SW480 (cell line): ENCODE data around the gene COL6A2.

ENCODE experiments used
- DNase-seq: peaks from one replicate; pipeline ENCODE4 v3.0.0-alpha.2; 2016; ENCODE audit warnings: low spot score

The COL6A2 gene

GRCh38 chr21:46114963-46115362 lies 17.1 kb downstream of the COL6A2 start:
- DNase-seq: no peak

GRCh38 chr21:46115441-46116188 lies 17.7 kb downstream of the COL6A2 start:
- DNase-seq: no peak

DNA sequence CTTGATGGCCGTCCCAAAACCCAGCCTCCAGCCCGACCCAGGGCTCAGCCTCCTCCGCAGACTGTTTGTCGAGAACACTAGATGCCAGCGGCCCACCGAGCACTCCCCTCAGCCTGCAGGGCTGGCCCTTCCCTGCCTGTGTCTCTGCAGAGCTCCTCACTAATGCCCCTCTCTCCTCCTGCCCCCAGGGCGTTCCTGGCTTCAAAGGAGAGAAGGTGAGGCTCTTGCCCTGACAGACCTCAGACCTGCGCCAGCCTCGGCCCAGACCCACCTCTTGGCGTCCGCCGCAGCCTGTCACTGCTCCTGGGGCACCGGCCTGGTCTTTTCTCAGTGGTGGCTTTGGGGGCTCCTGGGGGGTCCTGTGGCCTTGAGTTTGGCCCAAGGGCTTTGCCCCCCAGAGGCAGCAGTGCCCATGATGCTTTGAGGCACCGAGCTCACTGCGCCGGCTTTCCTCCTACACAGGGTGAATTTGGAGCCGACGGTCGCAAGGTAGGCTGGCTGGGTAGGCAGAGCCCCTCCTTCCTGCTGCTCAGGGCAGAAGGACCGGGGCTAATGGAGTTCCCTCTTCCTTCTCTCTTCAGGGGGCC lies 18.4 kb downstream of the COL6A2 start:
- no peak for DNase-seq

DNA sequence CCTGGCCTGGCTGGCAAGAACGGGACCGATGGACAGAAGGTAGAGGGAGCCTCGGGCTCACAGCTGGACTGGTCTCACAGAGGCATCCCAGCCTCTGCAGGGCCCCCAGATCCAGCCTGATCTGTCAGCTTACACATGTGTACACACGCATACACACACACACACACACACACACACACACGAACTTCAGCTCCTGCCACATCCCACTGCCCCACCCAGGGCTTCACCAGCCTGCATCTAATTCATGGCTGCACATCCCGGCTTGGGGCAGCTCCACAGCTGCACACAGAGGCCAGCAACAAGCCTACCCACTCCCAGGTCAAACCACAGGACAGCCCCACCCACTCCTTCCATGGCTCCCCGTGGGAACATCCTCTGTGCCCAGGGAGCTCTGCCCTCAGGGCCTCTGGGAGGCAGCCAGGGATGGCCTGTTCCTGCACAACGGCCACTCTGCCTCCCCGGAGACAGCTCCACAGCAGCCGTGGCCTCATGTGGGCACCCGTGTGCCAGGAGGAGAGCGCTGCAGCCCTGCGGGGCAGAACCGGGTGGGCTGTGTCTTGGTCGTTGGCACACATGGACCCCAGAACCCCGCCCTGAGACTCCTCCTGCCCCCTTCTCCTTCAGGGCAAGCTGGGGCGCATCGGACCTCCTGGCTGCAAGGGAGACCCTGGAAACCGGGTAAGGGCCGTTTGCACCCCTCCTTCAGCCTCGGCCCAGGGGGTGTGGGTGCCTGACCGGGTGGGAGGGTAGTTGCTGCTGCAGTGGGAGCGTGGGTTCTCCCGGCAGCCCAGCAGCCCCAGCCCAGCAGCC lies 19.1 kb downstream of the COL6A2 start:
- peak; percentile 62 for DNase-seq

GRCh38 chr21:46117586-46118315 lies 19.8 kb downstream of the COL6A2 start:
- DNase-seq: no peak

DNA sequence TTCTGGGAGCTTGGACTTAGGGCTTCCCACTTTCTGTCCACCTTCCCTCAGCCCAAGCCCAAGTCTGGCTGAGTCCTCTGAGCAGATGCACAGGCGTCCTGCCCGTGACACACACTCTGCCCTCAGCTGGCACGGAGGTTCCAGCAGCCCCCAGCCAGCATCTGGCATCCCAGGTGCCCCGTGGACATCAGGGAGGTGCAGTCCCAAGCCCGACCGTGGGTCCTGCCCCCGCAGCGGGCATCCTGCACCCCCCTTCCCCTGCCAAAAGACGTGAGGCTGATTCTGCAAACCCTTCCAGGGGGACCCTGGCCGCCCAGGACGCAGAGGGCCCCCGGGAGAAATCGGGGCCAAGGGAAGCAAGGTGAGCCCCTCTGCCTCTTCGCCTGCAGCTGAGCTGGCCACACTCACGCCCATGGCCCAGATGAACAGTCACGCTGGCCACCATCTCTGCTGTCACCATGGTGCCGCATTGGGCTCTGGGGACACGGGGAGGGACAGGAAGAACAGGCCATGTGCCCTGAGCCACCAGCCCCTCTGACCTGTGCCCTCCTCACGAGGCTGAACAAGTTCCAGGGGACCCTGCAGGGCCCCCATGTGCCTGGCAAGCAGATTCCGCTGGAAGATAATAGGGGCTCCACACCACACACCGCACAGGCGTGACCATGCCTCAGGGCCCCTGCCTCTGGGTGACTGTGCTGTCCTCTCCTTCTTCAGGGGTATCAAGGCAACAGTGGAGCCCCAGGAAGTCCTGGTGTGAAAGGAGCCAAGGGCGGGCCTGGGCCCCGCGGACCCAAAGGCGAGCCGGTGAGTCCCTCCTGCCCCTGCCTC lies 20.6 kb downstream of the COL6A2 start:
- no peak for DNase-seq

DNA sequence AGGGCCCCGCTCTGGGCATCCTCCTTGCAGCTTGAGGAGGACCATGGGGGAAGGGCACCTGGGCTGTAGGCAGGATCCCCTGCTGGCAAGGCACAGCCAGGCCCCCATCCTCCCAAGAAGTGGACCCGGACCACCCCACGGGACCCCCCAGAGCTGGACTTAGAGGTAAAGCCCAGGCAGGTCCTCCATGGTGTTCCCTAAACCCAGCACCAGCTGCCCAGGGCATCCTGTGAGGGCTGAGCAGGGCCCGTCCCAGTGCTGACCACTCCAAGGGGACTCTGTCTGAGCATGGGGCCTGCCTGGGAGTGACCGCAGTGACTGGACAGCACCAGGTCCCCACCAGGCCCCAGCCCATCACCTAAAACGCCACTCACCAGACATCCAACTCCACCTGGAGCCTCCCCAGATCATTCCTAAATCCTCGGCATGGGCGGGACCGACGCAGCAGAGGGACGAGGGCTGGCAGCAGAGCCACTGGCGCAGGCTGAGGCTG lies 21.3 kb downstream of the COL6A2 start:
- DNase-seq: no peak

DNA sequence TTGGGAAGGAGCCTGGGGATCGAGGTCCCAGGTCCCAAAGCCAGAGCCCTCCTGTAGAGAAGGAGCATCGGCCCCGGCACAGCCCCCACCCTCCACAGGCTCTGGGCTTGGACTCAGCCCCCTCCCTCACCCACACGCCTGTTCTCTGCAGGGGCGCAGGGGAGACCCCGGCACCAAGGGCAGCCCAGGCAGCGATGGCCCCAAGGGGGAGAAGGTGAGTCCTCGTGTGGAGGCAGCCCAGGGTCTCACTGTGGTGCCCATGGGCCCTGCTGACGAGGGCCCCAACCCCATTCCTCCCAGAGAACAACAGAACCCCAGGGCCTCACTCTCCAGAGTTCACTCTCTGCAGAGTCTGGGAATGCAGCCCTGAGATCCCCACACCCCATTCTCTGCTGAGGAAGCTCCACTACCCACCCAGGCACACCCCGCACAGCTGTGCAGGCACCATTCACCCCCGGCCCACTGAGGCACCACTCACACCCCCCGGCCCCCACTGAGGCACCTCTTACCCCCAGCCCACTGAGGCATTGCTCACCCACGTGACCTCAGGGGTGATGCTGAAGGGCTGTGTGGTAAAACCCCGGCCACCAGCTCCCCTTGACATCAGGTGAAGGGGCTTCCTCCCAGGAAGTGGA lies 21.8 kb downstream of the COL6A2 start:
- no peak for DNase-seq

DNA sequence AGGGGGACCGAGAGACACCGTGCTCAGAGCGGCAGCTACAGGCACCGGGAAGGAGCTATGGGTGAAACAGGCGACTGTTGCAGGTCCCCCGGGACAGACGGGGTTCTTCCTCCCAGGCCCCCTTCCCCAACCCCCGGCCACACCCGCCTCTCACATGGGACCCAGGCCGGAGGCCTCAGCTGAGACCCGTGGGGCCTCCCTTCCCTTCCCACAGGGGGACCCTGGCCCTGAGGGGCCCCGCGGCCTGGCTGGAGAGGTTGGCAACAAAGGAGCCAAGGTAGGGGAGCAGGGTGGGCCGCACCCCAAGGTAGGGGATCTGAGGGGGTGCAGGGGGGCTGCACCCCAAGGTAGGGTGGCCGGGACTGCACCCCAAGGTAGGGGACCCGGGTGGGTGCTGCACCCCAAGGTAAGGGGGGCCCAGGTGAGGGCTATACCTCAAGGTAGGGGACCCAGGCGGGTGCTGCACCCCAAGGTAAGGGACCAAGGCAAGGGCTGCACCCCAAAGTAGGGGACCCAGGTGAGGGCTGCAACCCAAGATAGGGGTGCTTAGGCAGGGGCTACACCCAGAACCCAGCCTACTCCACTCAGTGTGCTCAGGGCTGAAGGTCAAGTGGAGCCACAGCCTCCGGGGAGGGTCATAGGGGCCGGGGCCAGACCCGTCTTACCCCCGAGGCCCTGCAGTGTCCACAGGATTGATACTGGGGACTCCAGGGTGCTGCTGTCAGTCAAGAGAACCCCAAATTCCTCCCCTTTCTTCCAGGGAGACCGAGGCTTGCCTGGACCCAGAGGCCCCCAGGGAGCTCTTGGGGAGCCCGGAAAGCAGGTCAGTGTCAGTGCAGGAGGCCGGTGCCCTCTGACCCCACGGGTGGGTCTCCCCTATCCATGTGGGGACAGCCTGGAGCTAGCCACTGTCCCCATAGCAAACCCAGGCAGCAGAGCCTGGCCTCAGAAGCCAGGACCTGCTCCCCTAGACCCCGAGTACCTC lies 22.7 kb downstream of the COL6A2 start:
- no peak for DNase-seq

DNA sequence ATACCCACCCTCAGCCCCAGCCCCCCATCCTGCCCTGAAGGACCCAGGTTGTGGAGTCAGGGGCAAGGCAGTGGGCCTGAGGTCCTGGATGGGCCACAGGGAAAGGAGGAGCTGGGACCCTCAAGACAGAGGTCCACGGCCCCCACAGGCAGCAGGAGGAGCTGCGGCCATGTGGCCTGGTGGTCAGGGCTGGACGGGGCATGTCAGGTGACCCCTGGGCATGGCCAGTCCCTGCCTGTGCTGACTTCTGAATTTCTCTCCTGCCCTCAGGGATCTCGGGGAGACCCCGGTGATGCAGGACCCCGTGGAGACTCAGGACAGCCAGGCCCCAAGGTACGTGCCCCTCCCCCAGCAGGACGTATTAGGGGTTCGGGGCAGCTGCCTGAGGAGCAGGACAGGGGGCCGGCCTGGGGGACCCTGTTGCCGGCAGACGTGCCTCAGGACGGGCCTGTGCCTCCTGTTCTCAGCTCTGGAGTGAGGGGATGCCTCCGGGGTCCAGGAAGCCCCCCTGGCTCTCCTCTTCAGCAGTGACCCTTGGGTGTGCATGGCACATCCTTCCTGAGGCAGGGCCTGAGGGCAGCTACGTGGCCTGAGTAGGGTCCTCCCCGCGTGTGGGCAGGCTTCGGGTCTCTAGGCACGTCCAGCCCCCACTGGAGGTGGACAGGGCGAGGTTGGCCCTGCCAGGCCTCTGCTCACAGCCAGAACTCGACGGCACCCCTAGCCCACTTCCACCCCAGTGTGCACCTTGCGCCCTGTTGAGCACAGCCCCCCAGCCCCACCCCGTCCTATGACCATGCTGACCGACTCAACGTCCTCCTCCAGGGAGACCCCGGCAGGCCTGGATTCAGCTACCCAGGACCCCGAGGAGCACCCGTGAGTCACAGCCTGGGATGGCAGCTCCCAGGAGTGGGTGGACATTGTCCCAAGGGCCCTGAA lies 23.6 kb downstream of the COL6A2 start:
- no peak for DNase-seq

- peak; percentile 38 for DNase-seq
Observed at GRCh38 chr21:46122237-46122671, 24.3 kb downstream of the COL6A2 start.

- no peak for DNase-seq
Observed at GRCh38 chr21:46122758-46123683, 25.1 kb downstream of the COL6A2 start.

DNA sequence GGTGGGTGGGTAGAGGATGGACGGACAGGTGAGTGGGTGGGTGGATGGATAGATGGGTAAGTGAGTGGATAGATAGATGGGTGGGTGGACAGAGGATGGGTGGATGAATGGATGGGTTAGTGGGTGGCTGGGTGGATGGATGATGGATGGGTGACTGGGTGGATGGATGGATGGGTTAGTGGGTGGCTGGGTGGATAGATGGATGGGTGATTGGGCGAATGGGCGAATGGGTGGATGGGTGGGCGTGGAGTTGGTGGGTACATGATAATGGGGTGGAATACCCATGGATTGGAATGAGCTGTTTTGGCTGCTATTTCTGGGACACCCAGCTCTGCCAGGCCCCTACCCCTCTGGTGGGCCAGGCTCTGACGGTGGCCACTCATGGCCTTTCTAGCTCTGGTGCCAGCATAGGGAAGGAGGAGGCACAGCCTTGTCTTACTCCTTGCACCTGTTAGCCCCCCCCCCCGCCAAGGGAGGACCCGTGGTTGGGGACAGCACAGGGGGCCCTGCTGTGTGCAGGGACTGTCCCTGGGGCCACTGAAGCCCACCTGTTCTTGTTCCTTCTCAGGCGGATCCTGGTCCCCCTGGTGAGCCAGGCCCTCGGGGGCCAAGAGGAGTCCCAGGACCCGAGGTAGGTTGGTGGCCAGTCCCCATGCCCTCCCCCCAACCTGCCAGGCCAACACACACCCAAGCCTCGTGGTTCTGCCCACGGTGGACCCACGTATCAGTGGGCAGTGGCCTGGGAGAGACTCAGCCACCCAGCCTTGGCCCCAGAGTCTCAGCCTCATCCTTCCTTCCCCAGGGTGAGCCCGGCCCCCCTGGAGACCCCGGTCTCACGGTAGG lies 26.4 kb downstream of the COL6A2 start:
- no peak for DNase-seq

DNA sequence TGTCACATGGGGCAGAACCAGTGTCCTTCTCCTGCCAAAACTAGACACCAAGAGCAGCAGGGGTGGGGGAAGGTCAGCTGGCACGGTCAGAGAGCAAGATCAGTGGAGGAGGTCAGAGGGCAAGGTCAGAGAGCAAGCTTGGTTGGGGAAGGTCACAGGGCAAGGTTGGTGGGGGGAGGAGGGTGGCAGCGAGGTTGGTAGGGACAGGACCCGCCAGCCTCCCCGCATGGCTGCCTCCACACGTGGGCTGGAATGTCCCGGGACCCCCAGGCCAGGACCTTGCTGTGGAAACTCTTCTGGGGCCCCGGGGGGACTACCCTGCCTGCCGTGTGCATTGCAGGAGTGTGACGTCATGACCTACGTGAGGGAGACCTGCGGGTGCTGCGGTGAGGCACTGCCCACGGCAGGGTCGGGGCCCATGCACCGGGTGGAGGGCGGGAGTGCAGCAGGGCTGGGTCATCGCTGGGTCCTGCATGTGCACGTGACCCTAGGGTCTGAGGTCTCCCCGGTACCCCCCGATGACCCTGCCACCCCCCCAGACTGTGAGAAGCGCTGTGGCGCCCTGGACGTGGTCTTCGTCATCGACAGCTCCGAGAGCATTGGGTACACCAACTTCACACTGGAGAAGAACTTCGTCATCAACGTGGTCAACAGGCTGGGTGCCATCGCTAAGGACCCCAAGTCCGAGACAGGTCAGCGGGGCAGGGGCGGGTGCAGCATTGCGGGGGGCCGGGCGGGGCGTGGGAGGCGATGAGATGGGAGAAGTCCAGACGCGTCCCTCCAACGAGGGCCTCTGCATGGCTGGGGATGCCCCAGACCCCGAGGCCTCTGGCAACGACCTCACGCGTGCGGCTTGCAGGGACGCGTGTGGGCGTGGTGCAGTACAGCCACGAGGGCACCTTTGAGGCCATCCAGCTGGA lies 27.3 kb downstream of the COL6A2 start:
- no peak for DNase-seq

GRCh38 chr21:46125846-46126301 lies 28.0 kb downstream of the COL6A2 start:
- no peak for DNase-seq
